BE2C (cell line): ENCODE results near the gene RUNX2.
A peak's percentile ranks its signal among the peaks of the same experiment; 100 is the strongest.

Experiments used
- DNase-seq: peaks from one replicate; pipeline ENCODE4 v3.0.0-alpha.2; 2020
- H3K27me3 ChIP-seq: fragments of 250-450 bp; sonication (Bioruptor Pico); 2 replicates; pipeline ENCODE4 v1.5.1; 2020; ENCODE audit warnings: mild to moderate bottlenecking
- H3K36me3 ChIP-seq: fragments of 250-450 bp; sonication (Bioruptor Pico); 2 replicates; pipeline ENCODE4 v1.5.1; 2020; ENCODE audit warnings: mild to moderate bottlenecking
- H3K4me1 ChIP-seq: fragments of 250-450 bp; sonication (Bioruptor Pico); 2 replicates; pipeline ENCODE4 v1.5.1; 2020
- H3K4me3 ChIP-seq: 2 replicates; pipeline ENCODE4 v1.5.1; 2011; ENCODE audit warnings: low read depth, low read length
- H3K9me3 ChIP-seq: fragments of 250-450 bp; sonication (Bioruptor Pico); 2 replicates; pipeline ENCODE4 v1.5.1; 2020
- CTCF ChIP-seq: IDR thresholded peaks from 2 replicates; pipeline ENCODE4 v1.5.1; 2012; ENCODE audit warnings: mild to moderate bottlenecking, low read depth, low read length

RUNX2 gene

GRCh38 chr6:45495429-45496084 lies 167.4 kb downstream of the RUNX2 start:
- H3K36me3 ChIP-seq, result no peaks in the 10 kb centered on the region
- no peaks in the 10 kb centered on the region for H3K4me1 ChIP-seq
- no peak for TF ChIP-seq CTCF
- no peaks in the 10 kb centered on the region for H3K27me3 ChIP-seq
- H3K9me3 ChIP-seq, result no peaks in the 10 kb centered on the region
- no peak for DNase-seq
- H3K4me3 ChIP-seq, result no peak overlapping the region

- Histone ChIP-seq H3K27me3 (no peaks in the 10 kb centered on the region), H3K9me3 (no peaks in the 10 kb centered on the region), H3K36me3 (no peaks in the 10 kb centered on the region), H3K4me3 (no peak overlapping the region), H3K4me1 (no peaks in the 10 kb centered on the region)
- DNase-seq, result no peak
- TF ChIP-seq CTCF, result no peak
Measured at GRCh38 chr6:45496085-45496433, 167.9 kb downstream of the RUNX2 start.

GRCh38 chr6:45498591-45498990 lies 170.5 kb downstream of the RUNX2 start:
- no peaks in the 10 kb centered on the region for H3K9me3 ChIP-seq
- no peak overlapping the region for H3K4me3 ChIP-seq
- H3K36me3 ChIP-seq, result no peaks in the 10 kb centered on the region
- DNase-seq, result no peak
- no peaks in the 10 kb centered on the region for H3K27me3 ChIP-seq
- TF ChIP-seq CTCF, result no peak
- H3K4me1 ChIP-seq, result no peaks in the 10 kb centered on the region

GRCh38 chr6:45500924-45501816 lies 173.0 kb downstream of the RUNX2 start:
- Histone ChIP-seq H3K27me3 (no peaks in the 10 kb centered on the region), H3K9me3 (no peaks in the 10 kb centered on the region), H3K4me3 (no peak overlapping the region), H3K4me1 (no peaks in the 10 kb centered on the region), H3K36me3 (no peaks in the 10 kb centered on the region)
- peak; percentile 52 for TF ChIP-seq CTCF
- peak; percentile 11 for DNase-seq

- no peaks in the 10 kb centered on the region for H3K4me1 ChIP-seq
- no peak for DNase-seq
- no peaks in the 10 kb centered on the region for H3K27me3 ChIP-seq
- no peak overlapping the region for H3K4me3 ChIP-seq
- no peaks in the 10 kb centered on the region for H3K36me3 ChIP-seq
- H3K9me3 ChIP-seq, result no peaks in the 10 kb centered on the region
- no peak for TF ChIP-seq CTCF
Measured at GRCh38 chr6:45502456-45502855, 174.3 kb downstream of the RUNX2 start.

- Histone ChIP-seq H3K9me3 (no peaks in the 10 kb centered on the region), H3K27me3 (no peaks in the 10 kb centered on the region), H3K36me3 (no peaks in the 10 kb centered on the region), H3K4me3 (no peak overlapping the region), H3K4me1 (no peaks in the 10 kb centered on the region)
- DNase-seq, result no peak
- no peak for TF ChIP-seq CTCF
Measured at GRCh38 chr6:45504947-45505346, 176.8 kb downstream of the RUNX2 start.
